H9 (cell line): ENCODE measurements around the gene SUFU. TPM values are rescaled to one million over a fixed set of nuclear protein-coding genes. Genes with fewer than 3 reads are reported as not detected.
A peak's percentile ranks its signal among the peaks of the same experiment; 100 is the strongest.

Experiments
- DNase-seq: peaks from one replicate; pipeline ENCODE4 v3.0.0-alpha.2; 2017
- H2AFZ ChIP-seq: one replicate; pipeline ENCODE4 v1.6.1; 2013; ENCODE audit warnings: mild to moderate bottlenecking, low read length, control low read depth, moderate library complexity
- H2AK5ac ChIP-seq: 2 replicates; pipeline ENCODE4 v1.6.1; 2013; ENCODE audit warnings: low read length, control low read depth, mixed read lengths; ENCODE audit not compliant: insufficient read length
- H2BK120ac ChIP-seq: one replicate; pipeline ENCODE4 v1.6.1; 2013; ENCODE audit warnings: low read depth, mild to moderate bottlenecking, low read length, control low read depth, inconsistent platforms; ENCODE audit not compliant: poor library complexity, severe bottlenecking
- H2BK12ac ChIP-seq: 2 replicates; pipeline ENCODE4 v1.6.1; 2013; ENCODE audit warnings: low read length, control low read depth, mixed read lengths, low read depth; ENCODE audit not compliant: insufficient read length
- H2BK15ac ChIP-seq: 2 replicates; pipeline ENCODE4 v1.6.1; 2013; ENCODE audit warnings: low read depth, low read length, control low read depth
- H2BK20ac ChIP-seq: one replicate; pipeline ENCODE4 v1.6.1; 2013; ENCODE audit warnings: low read depth, mild to moderate bottlenecking, low read length, control low read depth, inconsistent platforms; ENCODE audit not compliant: poor library complexity, severe bottlenecking
- H2BK5ac ChIP-seq: 2 replicates; pipeline ENCODE4 v1.6.1; 2013; ENCODE audit warnings: low read length, control low read depth, mixed read lengths; ENCODE audit not compliant: insufficient read length
- H3K14ac ChIP-seq: 2 replicates; pipeline ENCODE4 v1.6.1; 2013; ENCODE audit warnings: low read length, control low read depth; ENCODE audit not compliant: insufficient read depth
- H3K18ac ChIP-seq: 2 replicates; pipeline ENCODE4 v1.6.1; 2013; ENCODE audit warnings: low read depth, mild to moderate bottlenecking, mixed read lengths, low read length, control low read depth; ENCODE audit not compliant: insufficient read length
- H3K23ac ChIP-seq: 2 replicates; pipeline ENCODE4 v1.6.1; 2013; ENCODE audit warnings: low read length, control low read depth, mixed read lengths, low read depth; ENCODE audit not compliant: insufficient read length
- H3K23me2 ChIP-seq: 2 replicates; pipeline ENCODE4 v1.6.1; 2013; ENCODE audit warnings: low read depth, mild to moderate bottlenecking, mixed read lengths, low read length, control low read depth; ENCODE audit not compliant: insufficient read length, poor library complexity, severe bottlenecking
- H3K27ac ChIP-seq: 2 replicates; pipeline ENCODE4 v1.5.1; 2013; ENCODE audit warnings: low read length, control low read depth, mixed read lengths, low read depth; ENCODE audit not compliant: insufficient read length
- H3K27me3 ChIP-seq: 2 replicates; pipeline ENCODE4 v1.6.1; 2013; ENCODE audit warnings: low read length, control low read depth, inconsistent platforms; ENCODE audit not compliant: insufficient read depth
- H3K4ac ChIP-seq: 2 replicates; pipeline ENCODE4 v1.6.1; 2013; ENCODE audit warnings: low read depth, mild to moderate bottlenecking, control low read depth, inconsistent platforms, low read length, moderate library complexity
- H3K4me1 ChIP-seq: 2 replicates; pipeline ENCODE4 v1.6.1; 2013; ENCODE audit warnings: low read length, control low read depth, inconsistent platforms; ENCODE audit not compliant: insufficient read depth
- H3K4me2 ChIP-seq: 2 replicates; pipeline ENCODE4 v1.6.1; 2013; ENCODE audit warnings: low read length, control low read depth, mixed read lengths; ENCODE audit not compliant: insufficient read length, insufficient read depth
- H3K56ac ChIP-seq: 2 replicates; pipeline ENCODE4 v1.6.1; 2013; ENCODE audit warnings: low read depth, mild to moderate bottlenecking, mixed read lengths, low read length, control low read depth; ENCODE audit not compliant: insufficient read length
- H3K79me1 ChIP-seq: 2 replicates; pipeline ENCODE4 v1.6.1; 2013; ENCODE audit warnings: low read depth, mild to moderate bottlenecking, moderate library complexity, low read length, control low read depth, inconsistent platforms; ENCODE audit not compliant: insufficient read depth, poor library complexity, severe bottlenecking
- H3K79me2 ChIP-seq: 2 replicates; pipeline ENCODE4 v1.6.1; 2013; ENCODE audit warnings: low read length, control low read depth, inconsistent platforms; ENCODE audit not compliant: insufficient read depth
- H3K9ac ChIP-seq: 2 replicates; pipeline ENCODE4 v1.6.1; 2013; ENCODE audit warnings: low read length, control low read depth, mixed read lengths; ENCODE audit not compliant: insufficient read length; ENCODE audit errors: extremely low read depth
- H3K9me3 ChIP-seq: one replicate; pipeline ENCODE4 v1.6.1; 2013; ENCODE audit warnings: low read depth, low read length, inconsistent platforms; ENCODE audit not compliant: control insufficient read depth
- H3T11ph ChIP-seq: one replicate; pipeline ENCODE4 v1.6.1; 2013; ENCODE audit warnings: mild to moderate bottlenecking, low read length, control low read depth, inconsistent platforms
- H4K20me1 ChIP-seq: one replicate; pipeline ENCODE4 v1.6.1; 2013; ENCODE audit not compliant: control insufficient read depth, insufficient read length, insufficient read depth
- H4K5ac ChIP-seq: 2 replicates; pipeline ENCODE4 v1.6.1; 2013; ENCODE audit warnings: low read depth, mild to moderate bottlenecking, mixed read lengths, low read length, control low read depth; ENCODE audit not compliant: insufficient read length
- H4K8ac ChIP-seq: replicated peaks from 2 replicates; pipeline ENCODE4 v1.6.1; 2013; ENCODE audit warnings: low read length, control low read depth, mixed read lengths, low read depth; ENCODE audit not compliant: insufficient read length
- H4K91ac ChIP-seq: 2 replicates; pipeline ENCODE4 v1.6.1; 2013; ENCODE audit warnings: low read depth, mild to moderate bottlenecking, moderate library complexity, mixed read lengths, low read length, control low read depth; ENCODE audit not compliant: insufficient read length
- H3K27ac Mint-ChIP-seq, 3 experiments: 2 replicates in 2 of 3; 3 replicates in 1 of 3; pipeline ENCODE4 v1.8.0; 2020 to 2021; ENCODE audit warnings: mixed read lengths in 3 of 3, mild to moderate bottlenecking in 1 of 3, moderate library complexity in 1 of 3
- H3K27me3 Mint-ChIP-seq: 2 replicates; pipeline ENCODE4 v1.8.0; 2021; ENCODE audit warnings: low read depth, mild to moderate bottlenecking, moderate library complexity, mixed read lengths
- H3K36me3 Mint-ChIP-seq, 3 experiments: 2 replicates in 2 of 3; 3 replicates in 1 of 3; pipeline ENCODE4 v1.8.0; 2020 to 2021; ENCODE audit warnings: low read depth in 3 of 3, mixed read lengths in 3 of 3; ENCODE audit not compliant: insufficient read depth in 1 of 3
- H3K4me1 Mint-ChIP-seq, 2 experiments: 2 replicates each; pipeline ENCODE4 v1.8.0; 2020; ENCODE audit warnings: mixed read lengths in 2 of 2
- H3K4me3 Mint-ChIP-seq, 2 experiments: 2 replicates in 1 of 2; 3 replicates in 1 of 2; pipeline ENCODE4 v1.8.0; 2020 to 2021; ENCODE audit warnings: mild to moderate bottlenecking in 2 of 2, mixed read lengths in 2 of 2, moderate library complexity in 1 of 2
- H3K9me3 Mint-ChIP-seq, 2 experiments: 2 replicates in 1 of 2; 3 replicates in 1 of 2; pipeline ENCODE4 v1.8.0; 2020; ENCODE audit warnings: mild to moderate bottlenecking in 2 of 2, mixed read lengths in 2 of 2, moderate library complexity in 1 of 2
- WGBS: extraction: QIAGEN DNeasy Blood & Tissue Kit; methylation state at CpG from one replicate; pipeline ENCODE4 v1.1.7; 2013; ENCODE audit warnings: missing lambda C conversion rate, low lambda C conversion rate, mixed read lengths; ENCODE audit not compliant: insufficient read length; ENCODE audit errors: extremely low coverage; 5-methylcytosine and 5-hydroxymethylcytosine counted together
- total RNA-seq: library from RNA; stranded (reverse); gene quantifications from 2 replicates; pipeline ENCODE4 v1.2.1, GENCODE V29; 2021
- TF ChIP-seq, protein P1 (sequence below): fragments of 200-600 bp; sonication (generic); conservative IDR thresholded peaks from 3 replicates; pipeline ENCODE4 v1.8.0; 2021; ENCODE audit warnings: antibody characterized with exemption, mild to moderate bottlenecking

Gene SUFU
- total RNA-seq, 1 experiment from 2014 or later: 9.5 TPM

DNA sequence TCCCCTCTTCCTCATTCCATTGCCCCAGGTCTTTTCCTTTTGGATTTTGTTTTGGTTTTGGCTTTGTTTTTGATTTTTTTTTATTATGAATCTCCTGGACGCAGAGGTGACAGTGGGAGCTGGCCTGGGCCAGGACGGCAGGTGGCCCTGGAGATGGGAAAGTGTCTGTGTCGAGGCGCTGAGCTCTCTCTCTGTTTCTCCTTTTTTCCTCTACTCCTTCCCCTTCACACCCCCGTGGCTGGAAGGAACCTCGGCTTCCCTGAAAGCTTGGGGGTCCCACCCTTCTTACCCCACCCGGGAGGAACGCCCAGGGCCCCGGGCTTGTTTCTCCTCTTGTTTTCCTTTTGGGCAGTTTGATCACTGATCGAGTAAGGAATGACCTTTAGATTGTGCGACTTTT, 153.7 kb downstream of the SUFU start:
- Histone ChIP-seq H4K8ac (no peak overlapping the region), H2BK12ac (no peak overlapping the region), H3K9ac (no peak overlapping the region), H3K14ac (no peak overlapping the region), H3K18ac (no peak overlapping the region), H3K23me2 (no peaks in the 10 kb centered on the region), H2BK20ac (no peak overlapping the region), H3K56ac (no peak overlapping the region), H4K5ac (no peak overlapping the region), H2AK5ac (no peak overlapping the region), H2BK5ac (no peak overlapping the region), H3K27me3 (no peaks in the 10 kb centered on the region), H3K9me3 (no peaks in the 10 kb centered on the region), H4K20me1 (no peaks in the 10 kb centered on the region), H3T11ph (no peak overlapping the region), H2AFZ (no peak overlapping the region), H3K4me1 (no peaks in the 10 kb centered on the region; the same call in 1 of the 2 replicates), H4K91ac (no peak overlapping the region), H3K79me1 (no peaks in the 10 kb centered on the region), H2BK120ac (no peak overlapping the region), H3K4ac (no peak overlapping the region), H2BK15ac (no peak overlapping the region), H3K27ac (no peak overlapping the region), H3K4me2 (no peak overlapping the region), H3K23ac (no peak overlapping the region), H3K79me2 (no peaks in the 10 kb centered on the region)
- no CpG with 5 or more reads among the region's 11 CpGs for WGBS
- Mint-ChIP-seq H3K9me3 (no peaks in the 10 kb centered on the region), H3K4me3 (no peak overlapping the region), H3K4me1 (peaks cover 10 to 30% of the 10 kb centered on the region in 2 experiments), H3K27me3 (no peaks in the 10 kb centered on the region), H3K36me3 (peaks cover 20 to 53% (median 49%) of the 10 kb centered on the region in 3 experiments), H3K27ac (peak overlapping the region in 2 of 3 experiments; percentile 63 to 70; a peak in 3 of 7 replicates)
- no peak for DNase-seq
- TF ChIP-seq, protein P1, sequence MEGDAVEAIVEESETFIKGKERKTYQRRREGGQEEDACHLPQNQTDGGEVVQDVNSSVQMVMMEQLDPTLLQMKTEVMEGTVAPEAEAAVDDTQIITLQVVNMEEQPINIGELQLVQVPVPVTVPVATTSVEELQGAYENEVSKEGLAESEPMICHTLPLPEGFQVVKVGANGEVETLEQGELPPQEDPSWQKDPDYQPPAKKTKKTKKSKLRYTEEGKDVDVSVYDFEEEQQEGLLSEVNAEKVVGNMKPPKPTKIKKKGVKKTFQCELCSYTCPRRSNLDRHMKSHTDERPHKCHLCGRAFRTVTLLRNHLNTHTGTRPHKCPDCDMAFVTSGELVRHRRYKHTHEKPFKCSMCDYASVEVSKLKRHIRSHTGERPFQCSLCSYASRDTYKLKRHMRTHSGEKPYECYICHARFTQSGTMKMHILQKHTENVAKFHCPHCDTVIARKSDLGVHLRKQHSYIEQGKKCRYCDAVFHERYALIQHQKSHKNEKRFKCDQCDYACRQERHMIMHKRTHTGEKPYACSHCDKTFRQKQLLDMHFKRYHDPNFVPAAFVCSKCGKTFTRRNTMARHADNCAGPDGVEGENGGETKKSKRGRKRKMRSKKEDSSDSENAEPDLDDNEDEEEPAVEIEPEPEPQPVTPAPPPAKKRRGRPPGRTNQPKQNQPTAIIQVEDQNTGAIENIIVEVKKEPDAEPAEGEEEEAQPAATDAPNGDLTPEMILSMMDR: no peak
